ENCODE data around the gene PRIM2.
A peak's percentile ranks its signal among the peaks of the same experiment; 100 is the strongest.
"Not testable (repeated sequence)": the region's sequence is repeated elsewhere in the genome, so short reads cannot be mapped to it uniquely, and the experiment has no call there.

PRIM2 gene, protein sequence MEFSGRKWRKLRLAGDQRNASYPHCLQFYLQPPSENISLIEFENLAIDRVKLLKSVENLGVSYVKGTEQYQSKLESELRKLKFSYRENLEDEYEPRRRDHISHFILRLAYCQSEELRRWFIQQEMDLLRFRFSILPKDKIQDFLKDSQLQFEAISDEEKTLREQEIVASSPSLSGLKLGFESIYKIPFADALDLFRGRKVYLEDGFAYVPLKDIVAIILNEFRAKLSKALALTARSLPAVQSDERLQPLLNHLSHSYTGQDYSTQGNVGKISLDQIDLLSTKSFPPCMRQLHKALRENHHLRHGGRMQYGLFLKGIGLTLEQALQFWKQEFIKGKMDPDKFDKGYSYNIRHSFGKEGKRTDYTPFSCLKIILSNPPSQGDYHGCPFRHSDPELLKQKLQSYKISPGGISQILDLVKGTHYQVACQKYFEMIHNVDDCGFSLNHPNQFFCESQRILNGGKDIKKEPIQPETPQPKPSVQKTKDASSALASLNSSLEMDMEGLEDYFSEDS

GRCh38 chr6:57317060-57317943 lies at the start of gene PRIM2:
TSS of gene PRIM2 (plus strand) at chr6:57317630. CDS start at chr6:57318446, 816 bp downstream.
- DNase-seq: peak; percentile 82

GRCh38 chr6:57268294-57268640 lies 49.2 kb upstream of the PRIM2 start:
- DNase-seq: no peak

GRCh38 chr6:57274113-57274824 lies 43.2 kb upstream of the PRIM2 start:
- not testable (repeated sequence) for DNase-seq

DNA sequence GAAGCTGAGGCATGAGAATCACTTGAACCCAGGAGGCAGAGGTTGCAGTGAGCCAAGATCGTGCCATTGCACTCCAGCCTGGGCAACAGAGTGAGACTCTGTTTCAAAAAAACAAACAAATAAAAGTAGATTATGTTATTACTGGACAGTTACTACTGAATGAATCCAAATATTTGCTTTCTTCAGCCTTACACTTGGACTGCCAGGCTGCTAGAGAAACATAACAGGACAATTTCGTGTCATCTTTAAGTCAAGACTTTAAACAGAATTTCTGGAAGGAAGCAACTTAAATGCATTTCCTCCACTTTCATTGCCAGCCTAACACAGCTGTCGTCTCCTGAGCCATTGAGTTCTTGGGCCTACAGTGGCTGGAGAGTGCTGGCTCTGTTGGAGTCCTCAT lies 42.0 kb upstream of the PRIM2 start:
- no peak for DNase-seq

GRCh38 chr6:57276946-57277345 lies 40.5 kb upstream of the PRIM2 start:
- DNase-seq: no peak

- DNase-seq: no peak
Observed at GRCh38 chr6:57278570-57278969, 38.9 kb upstream of the PRIM2 start.

GRCh38 chr6:57279013-57279412 lies 38.4 kb upstream of the PRIM2 start:
- DNase-seq: no peak

DNA sequence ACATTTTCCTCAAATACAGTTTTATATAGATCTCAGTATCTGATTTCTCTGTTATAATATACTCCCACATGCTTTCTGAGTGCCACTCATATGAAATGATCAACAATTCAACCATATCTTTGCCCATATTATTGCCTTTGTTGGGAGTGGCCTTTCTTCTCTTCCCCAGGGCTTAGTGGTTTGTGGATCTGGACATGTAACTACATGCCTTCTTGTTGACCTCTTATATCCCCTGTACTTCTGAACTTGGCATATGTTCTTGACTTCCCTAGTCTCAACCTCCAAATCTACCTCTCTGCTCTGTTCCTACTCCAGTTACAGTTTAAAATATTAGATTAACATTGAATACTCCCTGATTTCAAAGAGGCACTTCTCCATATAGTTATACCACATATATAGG lies 34.3 kb upstream of the PRIM2 start:
- DNase-seq: no peak

GRCh38 chr6:57283911-57284455 lies 33.4 kb upstream of the PRIM2 start:
- DNase-seq: no peak

DNA sequence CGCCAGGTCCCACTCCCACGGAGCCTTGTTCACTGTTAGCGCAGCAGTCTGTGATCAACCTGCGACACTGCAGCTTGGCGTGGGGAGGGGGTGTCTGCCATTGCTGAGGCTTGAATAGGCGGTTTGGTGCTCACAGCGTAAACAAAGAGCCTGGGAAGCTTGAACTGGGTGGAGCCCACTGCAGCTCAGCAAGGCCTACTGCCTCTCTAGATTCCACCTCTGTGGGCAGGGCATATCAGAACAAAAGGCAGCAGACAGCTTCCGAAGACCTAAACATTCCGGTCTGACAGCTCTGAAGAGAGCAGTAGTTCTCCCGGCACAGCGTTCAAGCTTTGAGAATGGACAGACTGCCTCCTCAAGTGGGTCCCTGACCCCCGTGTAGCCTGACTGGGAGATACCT lies 29.3 kb upstream of the PRIM2 start:
- not testable (repeated sequence) for DNase-seq

GRCh38 chr6:57293472-57293871 lies 24.0 kb upstream of the PRIM2 start:
- not testable (repeated sequence) for DNase-seq

DNA sequence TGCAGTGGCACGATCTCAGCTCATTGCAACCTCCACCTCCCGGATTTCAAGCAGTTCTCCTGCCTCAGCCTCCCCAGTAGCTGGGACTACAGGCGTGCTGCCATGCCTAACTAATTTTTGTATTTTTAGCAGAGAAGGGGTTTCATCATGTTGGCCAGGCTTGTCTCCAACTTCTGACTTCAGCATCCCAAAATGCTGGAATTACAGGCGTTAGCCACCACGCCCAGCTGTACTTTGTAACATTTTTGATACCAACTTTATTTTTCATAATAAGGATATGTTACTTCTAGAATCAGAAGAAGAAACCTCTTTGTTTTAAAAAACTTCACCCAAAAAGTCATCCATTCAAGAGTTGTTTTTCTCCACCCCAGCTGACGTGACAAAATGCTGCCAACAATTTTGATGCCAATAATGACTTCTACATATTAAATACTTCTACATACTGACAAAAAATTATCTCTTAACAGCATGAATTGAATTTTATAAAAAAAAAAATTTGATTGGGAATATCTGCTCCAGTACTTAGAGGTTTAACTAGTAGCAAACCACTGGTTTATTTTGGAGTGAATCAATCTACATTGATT lies 22.5 kb upstream of the PRIM2 start:
- DNase-seq: no peak

- DNase-seq: no peak
Observed at GRCh38 chr6:57297505-57297904, 19.9 kb upstream of the PRIM2 start.

- no peak for DNase-seq
Observed at GRCh38 chr6:57298741-57299140, 18.7 kb upstream of the PRIM2 start.

GRCh38 chr6:57301757-57302156 lies 15.7 kb upstream of the PRIM2 start:
- DNase-seq: no peak

DNA sequence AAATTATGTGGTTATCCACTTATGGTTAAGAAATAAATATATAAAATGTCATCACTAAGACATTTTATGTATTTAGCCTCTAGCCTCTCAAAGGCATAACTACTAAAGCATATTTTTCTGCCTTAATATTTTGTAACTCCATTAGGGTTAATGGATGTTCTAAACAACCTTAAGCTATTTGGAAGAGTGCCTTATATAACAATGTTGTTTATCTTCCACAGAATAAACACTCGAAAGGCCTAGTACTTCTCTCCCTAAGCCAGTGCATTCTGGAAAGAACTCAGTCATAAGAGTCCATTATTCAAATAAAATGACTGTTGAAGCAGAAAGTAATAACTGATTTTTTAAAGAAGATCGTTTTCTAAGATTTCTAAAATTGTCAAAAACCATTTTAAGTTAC lies 15.0 kb upstream of the PRIM2 start:
- no peak for DNase-seq

GRCh38 chr6:57303931-57304681 lies 13.3 kb upstream of the PRIM2 start:
- DNase-seq: no peak

- no peak for DNase-seq
Observed at GRCh38 chr6:57305107-57305506, 12.3 kb upstream of the PRIM2 start.

DNA sequence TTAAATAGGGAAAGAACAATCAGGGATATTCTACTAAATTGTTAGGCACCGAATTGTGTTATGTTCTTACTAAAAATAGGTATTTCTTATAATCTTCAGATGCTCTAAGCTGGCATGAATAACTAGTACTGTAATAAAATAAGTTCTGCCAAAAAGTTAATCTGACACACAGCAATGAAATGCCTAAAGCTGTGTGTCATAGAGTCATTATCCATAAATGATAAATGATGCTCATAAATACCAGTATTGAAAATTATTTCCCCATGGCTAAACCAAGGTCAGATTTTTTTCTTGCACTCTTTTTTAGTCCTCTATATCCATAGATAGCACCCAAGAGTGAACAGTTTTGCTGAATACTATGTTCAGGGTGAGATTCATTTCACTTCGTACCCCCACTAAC lies 11.7 kb upstream of the PRIM2 start:
- DNase-seq: no peak

GRCh38 chr6:57306273-57306672 lies 11.2 kb upstream of the PRIM2 start:
- no peak for DNase-seq

GRCh38 chr6:57307850-57308249 lies 9.6 kb upstream of the PRIM2 start:
- no peak for DNase-seq

- DNase-seq: not testable (repeated sequence)
Observed at GRCh38 chr6:57308755-57309154, 8.7 kb upstream of the PRIM2 start.
